HEK293T (cell line): Measurements from ENCODE around the gene SLC22A4.
A peak's percentile ranks its signal among the peaks of the same experiment; 100 is the strongest.

Experiments used
- CTCF ChIA-PET: fragments of 350-600 bp; formaldehyde crosslinking; extraction: SDS; loops from one replicate; lab custom pipeline; 2021; ENCODE audit warnings: antibody characterized with exemption, inconsistent platforms; lab: Yijun Ruan, JAX
- POLR2A ChIA-PET: fragments of 350-600 bp; formaldehyde crosslinking; extraction: SDS; loops from one replicate; lab custom pipeline; 2020; ENCODE audit warnings: antibody characterized with exemption, inconsistent platforms; lab: Yijun Ruan, JAX
- DNase-seq: peaks from one replicate; pipeline ENCODE4 v3.0.0; 2012; ENCODE audit warnings: mixed read lengths; ENCODE audit errors: extremely low spot score
- ARNT ChIP-seq: fragments of 450-650 bp; IDR thresholded peaks from 2 replicates; pipeline ENCODE4 v1.6.1; 2017; ENCODE audit warnings: mild to moderate bottlenecking
- BHLHE40 ChIP-seq: fragments of 450-650 bp; IDR thresholded peaks from 2 replicates; pipeline ENCODE4 v1.6.1; 2016; ENCODE audit warnings: mild to moderate bottlenecking, moderate library complexity, borderline replicate concordance
- CTBP1 ChIP-seq: fragments of 450-650 bp; IDR thresholded peaks from 2 replicates; pipeline ENCODE4 v1.6.1; 2016; ENCODE audit warnings: borderline replicate concordance
- ELF4 ChIP-seq: fragments of 450-650 bp; IDR thresholded peaks from 2 replicates; pipeline ENCODE4 v1.6.1; 2017; ENCODE audit warnings: antibody characterized with exemption
- FOXA1 ChIP-seq: fragments of 450-650 bp; IDR thresholded peaks from 2 replicates; pipeline ENCODE4 v1.6.1; 2016; ENCODE audit warnings: mild to moderate bottlenecking
- FOXK2 ChIP-seq: fragments of 450-650 bp; IDR thresholded peaks from 2 replicates; pipeline ENCODE4 v1.6.1; 2016; ENCODE audit warnings: mild to moderate bottlenecking
- FOXM1 ChIP-seq: fragments of 450-650 bp; IDR thresholded peaks from 2 replicates; pipeline ENCODE4 v1.6.1; 2017; ENCODE audit warnings: mild to moderate bottlenecking, borderline replicate concordance
- HDGF ChIP-seq: fragments of 450-650 bp; IDR thresholded peaks from 2 replicates; pipeline ENCODE4 v1.6.1; 2017; ENCODE audit warnings: antibody characterized with exemption, borderline replicate concordance
- L3MBTL2 ChIP-seq: fragments of 450-650 bp; conservative IDR thresholded peaks from 2 replicates; pipeline ENCODE4 v1.6.1; 2016; ENCODE audit warnings: mild to moderate bottlenecking
- LEF1 ChIP-seq: fragments of 450-650 bp; IDR thresholded peaks from 2 replicates; pipeline ENCODE4 v1.6.1; 2017; ENCODE audit warnings: mild to moderate bottlenecking, borderline replicate concordance
- NFRKB ChIP-seq: fragments of 450-650 bp; IDR thresholded peaks from 2 replicates; pipeline ENCODE4 v1.6.1; 2016; ENCODE audit warnings: mild to moderate bottlenecking, moderate library complexity
- SP1 ChIP-seq: fragments of 450-650 bp; IDR thresholded peaks from 2 replicates; pipeline ENCODE4 v1.6.1; 2017
- SUZ12 ChIP-seq: fragments of 450-650 bp; IDR thresholded peaks from 2 replicates; pipeline ENCODE4 v1.6.1; 2016; ENCODE audit warnings: mild to moderate bottlenecking
- TARDBP ChIP-seq: fragments of 450-650 bp; IDR thresholded peaks from 2 replicates; pipeline ENCODE4 v1.6.1; 2016
- ZNF384 ChIP-seq: fragments of 450-650 bp; IDR thresholded peaks from 2 replicates; pipeline ENCODE4 v1.6.1; 2016
- TF ChIP-seq, protein P1 (sequence below): fragments of 450-650 bp; IDR thresholded peaks from 2 replicates; pipeline ENCODE4 v1.6.1; 2016

The SLC22A4 gene

DNA sequence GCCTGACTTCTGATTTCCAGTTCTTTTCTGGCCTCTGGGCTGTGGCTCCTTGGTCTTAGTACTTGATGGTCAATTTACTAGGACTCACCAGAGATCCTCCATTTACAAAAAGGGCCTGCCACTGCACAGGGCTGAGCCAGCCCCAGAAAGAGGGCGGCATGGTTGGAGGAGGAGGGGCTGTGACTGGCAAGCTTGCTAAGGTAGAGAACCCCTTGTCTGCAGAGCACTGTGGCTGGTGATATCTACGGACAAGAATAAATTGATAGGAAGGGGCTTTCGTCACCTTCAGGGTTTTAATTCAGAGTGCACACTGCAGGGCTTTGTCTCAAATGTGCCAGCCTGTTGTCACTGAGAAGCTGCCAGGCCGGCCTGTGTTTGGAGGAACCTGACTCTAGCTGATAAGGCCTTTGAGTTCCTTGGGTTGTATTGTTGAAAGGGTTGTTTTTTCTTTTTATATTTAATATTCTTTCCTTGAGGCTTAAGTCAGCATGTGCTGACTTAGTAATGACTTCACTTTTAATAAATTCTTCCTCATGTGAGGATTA is 90.4 kb downstream of the SLC22A4 start:
- TF ChIP-seq, protein P1, sequence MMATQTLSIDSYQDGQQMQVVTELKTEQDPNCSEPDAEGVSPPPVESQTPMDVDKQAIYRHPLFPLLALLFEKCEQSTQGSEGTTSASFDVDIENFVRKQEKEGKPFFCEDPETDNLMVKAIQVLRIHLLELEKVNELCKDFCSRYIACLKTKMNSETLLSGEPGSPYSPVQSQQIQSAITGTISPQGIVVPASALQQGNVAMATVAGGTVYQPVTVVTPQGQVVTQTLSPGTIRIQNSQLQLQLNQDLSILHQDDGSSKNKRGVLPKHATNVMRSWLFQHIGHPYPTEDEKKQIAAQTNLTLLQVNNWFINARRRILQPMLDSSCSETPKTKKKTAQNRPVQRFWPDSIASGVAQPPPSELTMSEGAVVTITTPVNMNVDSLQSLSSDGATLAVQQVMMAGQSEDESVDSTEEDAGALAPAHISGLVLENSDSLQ: no peak
- TF ChIP-seq ELF4: no peak
- TF ChIP-seq FOXA1: no peak
- no peak for TF ChIP-seq L3MBTL2
- TF ChIP-seq FOXM1: no peak
- TF ChIP-seq BHLHE40: no peak
- TF ChIP-seq TARDBP: no peak
- no peak for TF ChIP-seq FOXK2
- no peak for TF ChIP-seq CTBP1
- TF ChIP-seq SUZ12: no peak
- no peak for TF ChIP-seq ZNF384
- TF ChIP-seq NFRKB: no peak
- TF ChIP-seq LEF1: no peak
- no peak for TF ChIP-seq SP1
- no peak for TF ChIP-seq HDGF
- no peak for TF ChIP-seq ARNT
- no peak for DNase-seq
- ChIA-PET POLR2A (no interaction called here), CTCF (interaction anchor here (0.6 to 1.3 kb wide), 3 partner anchors 116 to 310 kb away, joined by 3 to 5 read pairs (median 3); no protein-coding TSS in a partner anchor)

- peak; percentile 33 for DNase-seq
- ChIA-PET CTCF (interaction anchor here (1.2 to 2.2 kb wide), 2 partner anchors 92 to 116 kb away, joined by 3 to 19 read pairs; no protein-coding TSS in a partner anchor), POLR2A (no interaction called here)
- TF ChIP-seq ELF4 (no peak), SUZ12 (no peak), TARDBP (no peak), FOXM1 (no peak), NFRKB (no peak), LEF1 (no peak), FOXK2 (no peak), L3MBTL2 (no peak), CTBP1 (no peak)
Measured at GRCh38 chr5:132385326-132386105, 91.3 kb downstream of the SLC22A4 start.

GRCh38 chr5:132386644-132387286 is 92.6 kb downstream of the SLC22A4 start:
- ChIA-PET CTCF (interaction anchor here (1.2 to 2.2 kb wide), 4 partner anchors 8 to 114 kb away, joined by 3 to 19 read pairs (median 3); no protein-coding TSS in a partner anchor), POLR2A (interaction anchor here (1.0 kb wide), 1 partner anchor 93 kb away, joined by 3 read pairs; the partner anchor contains the start of gene SLC22A4)
- TF ChIP-seq ARNT: no peak
- no peak for TF ChIP-seq SUZ12
- TF ChIP-seq L3MBTL2: no peak
- TF ChIP-seq SP1: no peak
- TF ChIP-seq ZNF384: no peak
- no peak for TF ChIP-seq ELF4
- no peak for TF ChIP-seq BHLHE40
- TF ChIP-seq FOXK2: no peak
- TF ChIP-seq, protein P1: no peak
- TF ChIP-seq LEF1: no peak
- TF ChIP-seq TARDBP: no peak
- no peak for TF ChIP-seq CTBP1
- TF ChIP-seq FOXA1: no peak
- no peak for TF ChIP-seq HDGF
- no peak for TF ChIP-seq NFRKB
- TF ChIP-seq FOXM1: no peak
- DNase-seq: peak; percentile 48

DNA sequence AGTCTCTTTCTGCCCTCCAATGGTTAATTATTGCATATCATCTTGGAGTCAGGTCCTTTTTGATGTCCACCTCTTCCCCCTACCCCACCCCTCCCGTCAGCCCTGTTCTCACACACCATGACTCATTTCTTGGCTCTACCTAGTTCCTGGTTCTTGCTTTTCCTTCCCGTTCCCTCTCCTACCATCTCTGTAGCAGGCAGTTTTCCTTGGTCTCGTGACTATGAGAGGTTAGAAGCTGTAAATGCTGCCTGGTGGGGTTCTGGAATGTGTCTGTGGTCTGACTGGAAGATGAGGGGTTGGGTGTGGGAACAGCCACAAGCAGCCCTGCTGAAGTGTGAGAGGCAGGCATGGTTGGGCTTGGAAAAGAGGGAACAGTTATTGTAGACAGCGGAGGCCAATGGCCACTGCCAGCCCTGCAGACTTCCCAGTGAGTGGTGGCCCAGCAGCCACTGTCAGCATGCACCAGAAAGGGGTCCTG is 93.5 kb downstream of the SLC22A4 start:
- no peak for DNase-seq
- CTCF ChIA-PET: interaction anchor here (1.2 to 1.4 kb wide), 2 partner anchors 9 to 113 kb away, joined by 3 to 10 read pairs; no protein-coding TSS in a partner anchor
- POLR2A ChIA-PET: interaction anchor here (1.4 kb wide), 1 partner anchor 94 kb away, joined by 3 read pairs; the partner anchor contains the start of gene SLC22A4
- TF ChIP-seq ELF4 (no peak), ZNF384 (no peak), SP1 (no peak), ARNT (no peak), FOXM1 (no peak), SUZ12 (no peak), L3MBTL2 (no peak), FOXA1 (no peak)

DNA sequence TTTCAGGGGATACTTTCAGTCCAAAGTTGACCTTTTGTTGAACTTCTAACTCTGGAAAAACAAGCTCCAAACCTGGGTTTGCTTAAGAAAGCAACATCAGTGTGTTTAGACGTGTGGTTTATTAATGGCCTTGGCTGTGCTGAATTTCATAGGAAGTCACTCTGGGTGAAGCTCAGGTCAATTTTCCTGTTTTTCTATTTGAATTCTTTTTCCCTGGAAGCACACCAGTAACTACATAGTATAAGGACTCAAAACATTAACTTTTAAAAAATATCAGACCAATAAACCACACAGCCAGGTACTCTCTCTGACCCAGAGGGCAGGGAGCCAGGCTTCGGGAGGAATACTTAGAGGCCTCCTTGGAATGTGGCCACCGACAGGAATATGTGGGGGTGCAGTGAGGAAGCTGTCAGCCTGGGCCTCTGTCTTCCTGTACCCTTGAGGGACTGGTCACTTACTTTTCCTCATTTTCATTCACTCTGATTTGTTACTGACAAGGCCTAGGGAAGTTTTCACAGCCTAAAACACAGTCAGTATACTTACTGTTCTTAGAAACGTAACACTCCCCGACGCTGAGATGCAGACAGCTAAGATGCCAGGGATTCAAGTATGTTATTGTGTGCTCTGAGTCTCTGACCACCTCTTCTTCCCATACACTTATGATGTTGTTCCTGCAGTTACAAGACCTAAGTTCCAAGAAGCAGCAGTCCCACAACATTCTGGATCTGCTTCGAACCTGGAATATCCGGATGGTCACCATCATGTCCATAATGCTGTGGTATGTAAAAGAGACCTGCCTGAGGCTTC is 94.3 kb downstream of the SLC22A4 start:
- CTCF ChIA-PET: interaction anchor here (1.4 kb wide), 1 partner anchor 112 kb away, joined by 10 read pairs; no protein-coding TSS in a partner anchor
- no peak for DNase-seq
- TF ChIP-seq ELF4 (no peak), NFRKB (no peak), HDGF (no peak), CTBP1 (no peak), SP1 (no peak), FOXA1 (no peak), TARDBP (no peak), BHLHE40 (no peak), ARNT (no peak), LEF1 (no peak)
- TF ChIP-seq, protein P1: no peak
- POLR2A ChIA-PET: interaction anchor here (1.4 kb wide), 1 partner anchor 94 kb away, joined by 3 read pairs; the partner anchor contains the start of gene SLC22A4
